ENCODE measurements around the gene PTPRR.

Gene PTPRR

GRCh38 chr12:70590051-70590450 is 330.5 kb downstream of the PTPRR start:
- DNase-seq = peak; percentile 49
